Inflammatory macrophage treated with lipopolysaccharide for 1 hour (primary cell): ENCODE results near the gene FNDC10.
"Not testable (repeated sequence)": the region's sequence is repeated elsewhere in the genome, so short reads cannot be mapped to it uniquely, and the experiment has no call there.

ENCODE experiments used
- DNase-seq, 2 donors: peaks; one replicate each; pipeline ENCODE4 v3.0.0-alpha.2; 2020 to 2022

FNDC10 gene

GRCh38 chr1:1598720-1599029 is 1.3 kb downstream of the FNDC10 start:
- DNase-seq, result no peak

- DNase-seq, result no peak
These were observed 1.8 kb downstream of the FNDC10 start for GRCh38 chr1:1598051-1598719.

GRCh38 chr1:1597275-1597930 is 2.5 kb downstream of the FNDC10 start:
- peak in 1 of 2 donors; percentile 23 for DNase-seq

- DNase-seq, result peak in 1 of 2 donors; percentile 20
These were observed 3.3 kb downstream of the FNDC10 start for GRCh38 chr1:1596493-1597274.

GRCh38 chr1:1595341-1595740 is 4.6 kb downstream of the FNDC10 start:
- DNase-seq, result not testable (repeated sequence)

GRCh38 chr1:1594602-1595260 is 5.2 kb downstream of the FNDC10 start:
- no peak for DNase-seq

- DNase-seq, result no peak
These were observed 5.9 kb downstream of the FNDC10 start for GRCh38 chr1:1593834-1594601.

GRCh38 chr1:1591452-1591851 is 8.5 kb downstream of the FNDC10 start:
- peak; percentile 35 to 37 for DNase-seq

GRCh38 chr1:1583347-1584010 is 16.5 kb downstream of the FNDC10 start:
- DNase-seq, result no peak

- no peak for DNase-seq
These were observed 17.2 kb downstream of the FNDC10 start for GRCh38 chr1:1582585-1583346.

- DNase-seq, result no peak
These were observed 21.5 kb downstream of the FNDC10 start for GRCh38 chr1:1578371-1578940.

- DNase-seq, result no peak
These were observed 22.4 kb downstream of the FNDC10 start for GRCh38 chr1:1577367-1578011.

- DNase-seq, result peak; percentile 84 to 94
These were observed 25.0 kb downstream of the FNDC10 start, which contains the start of gene SSU72 for GRCh38 chr1:1574721-1575537. TSS of gene SSU72 (minus strand) at chr1:1574863. CDS start at chr1:1574557, 306 bp downstream.

GRCh38 chr1:1573843-1574720 is 25.9 kb downstream of the FNDC10 start:
- peak; percentile 64 to 77 for DNase-seq

- no peak for DNase-seq
These were observed 30.6 kb downstream of the FNDC10 start for GRCh38 chr1:1569341-1569740.

GRCh38 chr1:1567891-1568291 is 32.0 kb downstream of the FNDC10 start:
- DNase-seq, result no peak

GRCh38 chr1:1567152-1567875 is 32.6 kb downstream of the FNDC10 start:
- no peak for DNase-seq

GRCh38 chr1:1565340-1565739 is 34.6 kb downstream of the FNDC10 start:
- DNase-seq, result no peak
